HepG2 (cell line): ENCODE data around the gene ICE2.

ENCODE experiments used
- ATAD3A ChIP-seq: sonication (generic); formaldehyde crosslinking; IDR thresholded peaks from 2 replicates; pipeline ENCODE4 v1.4.0; 2020; ENCODE audit warnings: missing genetic modification reagents
- CREM ChIP-seq, 2 experiments: sonication (generic) in 1 of 2; formaldehyde crosslinking in 1 of 2; IDR thresholded peaks; 2 replicates each; pipeline versions ENCODE4 v1.4.0 to v1.6.1; 2016 to 2020; ENCODE audit warnings: antibody characterized with exemption in 1 of 2, mild to moderate bottlenecking in 1 of 2, missing genetic modification reagents in 1 of 2
- ESRRA ChIP-seq: sonication (generic); formaldehyde crosslinking; IDR thresholded peaks from 2 replicates; pipeline ENCODE4 v1.5.1; 2020; ENCODE audit warnings: mild to moderate bottlenecking, low read depth, missing genetic modification reagents
- FOXO4 ChIP-seq: sonication (generic); formaldehyde crosslinking; conservative IDR thresholded peaks from 2 replicates; pipeline ENCODE4 v1.8.1; 2023; ENCODE audit warnings: missing genetic modification reagents
- KDM1A ChIP-seq: IDR thresholded peaks from 2 replicates; pipeline ENCODE4 v1.6.1; 2016; ENCODE audit warnings: missing compliant biosample characterization
- PHF8 ChIP-seq: sonication (generic); formaldehyde crosslinking; IDR thresholded peaks from 2 replicates; pipeline ENCODE4 v1.5.0; 2020; ENCODE audit warnings: missing genetic modification reagents
- PRPF4 ChIP-seq: fragments of 200-400 bp; formaldehyde crosslinking; IDR thresholded peaks from 2 replicates; pipeline ENCODE4 v1.6.1; 2016; ENCODE audit warnings: low read length, low read depth; ENCODE audit not compliant: poor library complexity, severe bottlenecking
- SMARCC2 ChIP-seq: fragments of 450-650 bp; IDR thresholded peaks from 2 replicates; pipeline ENCODE4 v1.6.1; 2017; ENCODE audit warnings: antibody characterized with exemption, mild to moderate bottlenecking
- ZFYVE20 ChIP-seq: sonication (generic); formaldehyde crosslinking; IDR thresholded peaks from 2 replicates; pipeline ENCODE4 v1.8.0; 2023; ENCODE audit warnings: low read depth, mild to moderate bottlenecking, moderate library complexity, missing genetic modification reagents, borderline replicate concordance
- TF ChIP-seq, protein P1 (sequence below): sonication (generic); formaldehyde crosslinking; conservative IDR thresholded peaks from 2 replicates; pipeline ENCODE4 v1.4.0; 2020; ENCODE audit warnings: missing genetic modification reagents
- TF ChIP-seq, protein P2 (sequence below): sonication (generic); formaldehyde crosslinking; IDR thresholded peaks from 2 replicates; pipeline ENCODE4 v1.5.0; 2020; ENCODE audit warnings: mild to moderate bottlenecking, missing genetic modification reagents, moderate library complexity
- TF ChIP-seq, protein P3 (sequence below): sonication (generic); formaldehyde crosslinking; IDR thresholded peaks from 2 replicates; pipeline ENCODE4 v1.4.0; 2020; ENCODE audit warnings: mild to moderate bottlenecking, missing genetic modification reagents

- TF ChIP-seq, protein P1, sequence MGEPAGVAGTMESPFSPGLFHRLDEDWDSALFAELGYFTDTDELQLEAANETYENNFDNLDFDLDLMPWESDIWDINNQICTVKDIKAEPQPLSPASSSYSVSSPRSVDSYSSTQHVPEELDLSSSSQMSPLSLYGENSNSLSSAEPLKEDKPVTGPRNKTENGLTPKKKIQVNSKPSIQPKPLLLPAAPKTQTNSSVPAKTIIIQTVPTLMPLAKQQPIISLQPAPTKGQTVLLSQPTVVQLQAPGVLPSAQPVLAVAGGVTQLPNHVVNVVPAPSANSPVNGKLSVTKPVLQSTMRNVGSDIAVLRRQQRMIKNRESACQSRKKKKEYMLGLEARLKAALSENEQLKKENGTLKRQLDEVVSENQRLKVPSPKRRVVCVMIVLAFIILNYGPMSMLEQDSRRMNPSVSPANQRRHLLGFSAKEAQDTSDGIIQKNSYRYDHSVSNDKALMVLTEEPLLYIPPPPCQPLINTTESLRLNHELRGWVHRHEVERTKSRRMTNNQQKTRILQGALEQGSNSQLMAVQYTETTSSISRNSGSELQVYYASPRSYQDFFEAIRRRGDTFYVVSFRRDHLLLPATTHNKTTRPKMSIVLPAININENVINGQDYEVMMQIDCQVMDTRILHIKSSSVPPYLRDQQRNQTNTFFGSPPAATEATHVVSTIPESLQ: no peak
- no peak for TF ChIP-seq KDM1A (CRISPR knock-in tag)
- TF ChIP-seq ESRRA: no peak
- no peak for TF ChIP-seq PHF8 (CRISPR knock-in tag)
- TF ChIP-seq CREM (IDR thresholded peaks at IDR 0.05): no peak
- TF ChIP-seq CREM (CRISPR knock-in tag; IDR thresholded peaks at IDR 0.05): no peak
- TF ChIP-seq ATAD3A (CRISPR knock-in tag): no peak
- TF ChIP-seq SMARCC2: no peak
- TF ChIP-seq PRPF4: no peak
- TF ChIP-seq, protein P2, sequence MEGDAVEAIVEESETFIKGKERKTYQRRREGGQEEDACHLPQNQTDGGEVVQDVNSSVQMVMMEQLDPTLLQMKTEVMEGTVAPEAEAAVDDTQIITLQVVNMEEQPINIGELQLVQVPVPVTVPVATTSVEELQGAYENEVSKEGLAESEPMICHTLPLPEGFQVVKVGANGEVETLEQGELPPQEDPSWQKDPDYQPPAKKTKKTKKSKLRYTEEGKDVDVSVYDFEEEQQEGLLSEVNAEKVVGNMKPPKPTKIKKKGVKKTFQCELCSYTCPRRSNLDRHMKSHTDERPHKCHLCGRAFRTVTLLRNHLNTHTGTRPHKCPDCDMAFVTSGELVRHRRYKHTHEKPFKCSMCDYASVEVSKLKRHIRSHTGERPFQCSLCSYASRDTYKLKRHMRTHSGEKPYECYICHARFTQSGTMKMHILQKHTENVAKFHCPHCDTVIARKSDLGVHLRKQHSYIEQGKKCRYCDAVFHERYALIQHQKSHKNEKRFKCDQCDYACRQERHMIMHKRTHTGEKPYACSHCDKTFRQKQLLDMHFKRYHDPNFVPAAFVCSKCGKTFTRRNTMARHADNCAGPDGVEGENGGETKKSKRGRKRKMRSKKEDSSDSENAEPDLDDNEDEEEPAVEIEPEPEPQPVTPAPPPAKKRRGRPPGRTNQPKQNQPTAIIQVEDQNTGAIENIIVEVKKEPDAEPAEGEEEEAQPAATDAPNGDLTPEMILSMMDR (CRISPR knock-in tag): no peak
- no peak for TF ChIP-seq ZFYVE20 (CRISPR knock-in tag)
- TF ChIP-seq, protein P3, sequence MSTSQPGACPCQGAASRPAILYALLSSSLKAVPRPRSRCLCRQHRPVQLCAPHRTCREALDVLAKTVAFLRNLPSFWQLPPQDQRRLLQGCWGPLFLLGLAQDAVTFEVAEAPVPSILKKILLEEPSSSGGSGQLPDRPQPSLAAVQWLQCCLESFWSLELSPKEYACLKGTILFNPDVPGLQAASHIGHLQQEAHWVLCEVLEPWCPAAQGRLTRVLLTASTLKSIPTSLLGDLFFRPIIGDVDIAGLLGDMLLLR (CRISPR knock-in tag): no peak
- no peak for TF ChIP-seq FOXO4
Measured at GRCh38 chr15:60396560-60396957, 82.4 kb downstream of the ICE2 start.
